ENCODE data around the gene SH3YL1.

The SH3YL1 gene

GRCh38 chr2:191311-192190 is 72.3 kb downstream of the SH3YL1 start:
- no peak for DNase-seq (ENCODE audit: low spot score)
- TF ChIP-seq CTCF (IDR thresholded peaks at IDR 0.05; ENCODE audit: extremely low read depth, missing control alignments), result no peak

GRCh38 chr2:187825-188224 is 76.0 kb downstream of the SH3YL1 start:
- no peak for TF ChIP-seq CTCF (IDR thresholded peaks at IDR 0.05; ENCODE audit: extremely low read depth, missing control alignments)
- DNase-seq (ENCODE audit: low spot score), result no peak

GRCh38 chr2:185221-185620 is 78.6 kb downstream of the SH3YL1 start:
- DNase-seq (ENCODE audit: low spot score), result no peak

GRCh38 chr2:184695-185094 is 79.1 kb downstream of the SH3YL1 start:
- no peak for DNase-seq (ENCODE audit: low spot score)
- TF ChIP-seq CTCF (IDR thresholded peaks at IDR 0.05; ENCODE audit: extremely low read depth, missing control alignments), result no peak

More at GRCh38 chr2:185221-185620, 78.6 kb downstream of the SH3YL1 start:
- no peak for TF ChIP-seq CTCF (IDR thresholded peaks at IDR 0.05; ENCODE audit: extremely low read depth, missing control alignments)

- no peak for DNase-seq (ENCODE audit: low spot score)
- TF ChIP-seq CTCF (IDR thresholded peaks at IDR 0.05; ENCODE audit: extremely low read depth, missing control alignments), result no peak
These were observed 81.2 kb downstream of the SH3YL1 start for GRCh38 chr2:182509-183122.

GRCh38 chr2:180311-180710 is 83.5 kb downstream of the SH3YL1 start:
- no peak for TF ChIP-seq CTCF (IDR thresholded peaks at IDR 0.05; ENCODE audit: extremely low read depth, missing control alignments)

GRCh38 chr2:179886-180285 is 83.9 kb downstream of the SH3YL1 start:
- no peak for TF ChIP-seq CTCF (IDR thresholded peaks at IDR 0.05; ENCODE audit: extremely low read depth, missing control alignments)
- no peak for DNase-seq (ENCODE audit: low spot score)

More at GRCh38 chr2:180311-180710, 83.5 kb downstream of the SH3YL1 start:
- DNase-seq (ENCODE audit: low spot score), result no peak
